ENCODE data around the gene SPP2.

The SPP2 gene

GRCh38 chr2:234044157-234044556 is 6.3 kb upstream of the SPP2 start:
- DNase-seq = no peak

- DNase-seq = no peak
Measured at GRCh38 chr2:234046521-234046920, 4.0 kb upstream of the SPP2 start.

- DNase-seq = no peak
Measured at GRCh38 chr2:234047361-234047760, 3.1 kb upstream of the SPP2 start.

GRCh38 chr2:234048049-234048448 is 2.5 kb upstream of the SPP2 start:
- DNase-seq = no peak

- no peak for DNase-seq
Measured at GRCh38 chr2:234051374-234052070, 1.0 kb downstream of the SPP2 start.

GRCh38 chr2:234058881-234059280 is 8.4 kb downstream of the SPP2 start:
- no peak for DNase-seq

- DNase-seq = no peak
Measured at GRCh38 chr2:234060236-234060635, 9.7 kb downstream of the SPP2 start.

- DNase-seq = no peak
Measured at GRCh38 chr2:234061624-234062257, 11.2 kb downstream of the SPP2 start.

- DNase-seq = no peak
Measured at GRCh38 chr2:234066587-234066986, 16.1 kb downstream of the SPP2 start.

GRCh38 chr2:234071664-234072063 is 21.2 kb downstream of the SPP2 start:
- no peak for DNase-seq

GRCh38 chr2:234072454-234072853 is 22.0 kb downstream of the SPP2 start:
- DNase-seq = no peak

- DNase-seq = no peak
Measured at GRCh38 chr2:234074751-234075517, 24.4 kb downstream of the SPP2 start.

GRCh38 chr2:234075518-234075915 is 25.0 kb downstream of the SPP2 start:
- no peak for DNase-seq

GRCh38 chr2:234075947-234076346 is 25.4 kb downstream of the SPP2 start:
- DNase-seq = no peak

GRCh38 chr2:234076451-234076850 is 25.9 kb downstream of the SPP2 start:
- no peak for DNase-seq

- DNase-seq = no peak
Measured at GRCh38 chr2:234078129-234078528, 27.6 kb downstream of the SPP2 start.

- no peak for DNase-seq
Measured at GRCh38 chr2:234081970-234082822, 31.7 kb downstream of the SPP2 start.

- no peak for DNase-seq
Measured at GRCh38 chr2:234083572-234084348, 33.3 kb downstream of the SPP2 start.

GRCh38 chr2:234091432-234091879 is 41.0 kb downstream of the SPP2 start:
- DNase-seq = no peak

- no peak for DNase-seq
Measured at GRCh38 chr2:234091883-234092282, 41.4 kb downstream of the SPP2 start.

- DNase-seq = no peak
Measured at GRCh38 chr2:234092344-234092743, 41.8 kb downstream of the SPP2 start.

- DNase-seq = no peak
Measured at GRCh38 chr2:234095301-234095700, 44.8 kb downstream of the SPP2 start.
